ENCODE data around the gene SLC9A9. TPM values are rescaled to one million over a fixed set of nuclear protein-coding genes. Genes with fewer than 3 reads are reported as not detected.

Gene SLC9A9
- polyA plus RNA-seq, 1 of the 3 experiments (the other 2 are of a cell fraction), result 0.05 TPM

- no peak for TF ChIP-seq ZBTB33 (IDR thresholded peaks at IDR 0.05; ENCODE audit: borderline replicate concordance, low read depth)
- no peak for TF ChIP-seq TEAD4 (IDR thresholded peaks at IDR 0.05; ENCODE audit: borderline replicate concordance, insufficient read depth)
Observed at GRCh38 chr3:143538577-143538981, 309.7 kb downstream of the SLC9A9 start (continued).

- Histone ChIP-seq H3K27ac (ENCODE audit: low read depth in 2 of 2, low read length in 1 of 2) (no peak overlapping the region), H3K4me3 (ENCODE audit: low read depth in 2 of 2, low read length in 1 of 2) (no peak overlapping the region), H3K9ac (no peak overlapping the region), H3K36me3 (replicated peaks in 1 of 2; ENCODE audit: control insufficient read depth in 1 of 2, insufficient read depth in 2 of 2, low read length in 1 of 2) (no peaks in the 10 kb centered on the region), H3K9me2 (no peaks in the 10 kb centered on the region), H3K9me3 (no peaks in the 10 kb centered on the region), H3F3A (replicated peaks; ENCODE audit: insufficient read depth) (no peaks in the 10 kb centered on the region), H2AFZ (ENCODE audit: low read depth) (no peak overlapping the region), H3K27me3 (ENCODE audit: insufficient read depth) (peaks cover 2% of the 10 kb centered on the region; the same call in 1 of the 2 replicates), H4K20me1 (ENCODE audit: insufficient read depth) (no peaks in the 10 kb centered on the region), H3K4me2 (no peak overlapping the region), H3K4me1 (ENCODE audit: control insufficient read depth in 1 of 2, insufficient read depth in 2 of 2, low read depth in 1 of 2, low read length in 1 of 2) (peaks cover 0 to 2% of the 10 kb centered on the region in 2 experiments; a peak in 1 of 4 replicates), H3K79me2 (ENCODE audit: insufficient read depth) (no peaks in the 10 kb centered on the region)
- 0% methylated on average over 1 of the region's 1 CpG for WGBS (ENCODE audit: low lambda C conversion rate)
- POLR2A ChIA-PET, result no interaction called here
- TF ChIP-seq ZBTB33 (IDR thresholded peaks at IDR 0.05; ENCODE audit: borderline replicate concordance, low read depth), result no peak
- no peak for TF ChIP-seq CHD2 (IDR thresholded peaks at IDR 0.05; ENCODE audit: low read length, partially characterized antibody)
- no peak for TF ChIP-seq SIN3A (IDR thresholded peaks at IDR 0.05; ENCODE audit: borderline replicate concordance, low read depth, low read length)
- TF ChIP-seq FOSL2 (IDR thresholded peaks at IDR 0.05; ENCODE audit: borderline replicate concordance, low read depth), result no peak
- no peak for TF ChIP-seq RXRA (IDR thresholded peaks at IDR 0.05; ENCODE audit: borderline replicate concordance, low read depth)
- no peak for TF ChIP-seq RAD21 (IDR thresholded peaks at IDR 0.05; ENCODE audit: low read length)
- TF ChIP-seq MXI1 (IDR thresholded peaks at IDR 0.05; ENCODE audit: low read depth, low read length), result no peak
- TF ChIP-seq YY1 (IDR thresholded peaks at IDR 0.05; ENCODE audit: low read depth), result no peak
- TF ChIP-seq EZH2phosphoT487 (IDR thresholded peaks at IDR 0.05; ENCODE audit: borderline replicate concordance, low read depth), result no peak
- TF ChIP-seq NRF1 (IDR thresholded peaks at IDR 0.05; ENCODE audit: low read depth, low read length), result no peak
- no peak for TF ChIP-seq RFX5 (IDR thresholded peaks at IDR 0.05; ENCODE audit: low read length)
- TF ChIP-seq FOXJ3 (CRISPR knock-in tag; IDR thresholded peaks at IDR 0.05), result no peak
- TF ChIP-seq ELF1 (IDR thresholded peaks at IDR 0.05), result no peak
- TF ChIP-seq NFIC (IDR thresholded peaks at IDR 0.05; ENCODE audit: borderline replicate concordance), result no peak
- TF ChIP-seq MEF2A (IDR thresholded peaks at IDR 0.05; ENCODE audit: borderline replicate concordance, low read depth), result no peak
- TF ChIP-seq POLR2AphosphoS5 (IDR thresholded peaks at IDR 0.05; ENCODE audit: low read depth, low read length), result no peak
- TF ChIP-seq IRF3 (IDR thresholded peaks at IDR 0.05; ENCODE audit: low read depth, low read length), result no peak
- no peak for TF ChIP-seq GATA2 (CRISPR knock-in tag; IDR thresholded peaks at IDR 0.05)
- DNase-seq, result no peak
- CTCF ChIA-PET, result no interaction called here
Observed at GRCh38 chr3:143538061-143538460, 310.2 kb downstream of the SLC9A9 start.

All from SK-N-SH (cell line).